Activated naive CD4-positive, alpha-beta T cell treated with anti-CD3 and anti-CD28 coated beads, Interleukin-2, amount 50 U/mL, for 24 hours (primary cell): ENCODE measurements around the gene RASSF5.

ENCODE experiments used
- H3K27ac Mint-ChIP-seq: one replicate; pipeline ENCODE4 v1.8.0; 2021; ENCODE audit warnings: mild to moderate bottlenecking, mixed read lengths
- H3K27me3 Mint-ChIP-seq: one replicate; pipeline ENCODE4 v1.8.0; 2021; ENCODE audit warnings: mixed read lengths
- H3K36me3 Mint-ChIP-seq: one replicate; pipeline ENCODE4 v1.8.0; 2021; ENCODE audit warnings: mixed read lengths
- H3K4me1 Mint-ChIP-seq: one replicate; pipeline ENCODE4 v1.8.0; 2021; ENCODE audit warnings: mixed read lengths
- H3K4me3 Mint-ChIP-seq: one replicate; pipeline ENCODE4 v1.8.0; 2021; ENCODE audit warnings: mild to moderate bottlenecking, mixed read lengths
- H3K9me3 Mint-ChIP-seq: one replicate; pipeline ENCODE4 v1.8.0; 2021; ENCODE audit warnings: mixed read lengths

Gene RASSF5

GRCh38 chr1:206513312-206514111 is 6.2 kb downstream of the RASSF5 start:
- H3K27me3 Mint-ChIP-seq: peaks cover 5% of the 10 kb centered on the region
- no peaks in the 10 kb centered on the region for H3K36me3 Mint-ChIP-seq
- H3K4me3 Mint-ChIP-seq: no peak overlapping the region
- peaks cover 7% of the 10 kb centered on the region for H3K4me1 Mint-ChIP-seq
- H3K9me3 Mint-ChIP-seq: no peaks in the 10 kb centered on the region
- H3K27ac Mint-ChIP-seq: no peak overlapping the region

- H3K9me3 Mint-ChIP-seq: no peaks in the 10 kb centered on the region
- no peak overlapping the region for H3K4me3 Mint-ChIP-seq
- no peaks in the 10 kb centered on the region for H3K4me1 Mint-ChIP-seq
- no peaks in the 10 kb centered on the region for H3K27me3 Mint-ChIP-seq
- no peaks in the 10 kb centered on the region for H3K36me3 Mint-ChIP-seq
- H3K27ac Mint-ChIP-seq: no peak overlapping the region
These were observed 7.6 kb downstream of the RASSF5 start for GRCh38 chr1:206514813-206515387.

GRCh38 chr1:206516728-206516990 is 9.3 kb downstream of the RASSF5 start:
- no peaks in the 10 kb centered on the region for H3K27me3 Mint-ChIP-seq
- H3K27ac Mint-ChIP-seq: no peak overlapping the region
- no peaks in the 10 kb centered on the region for H3K36me3 Mint-ChIP-seq
- H3K4me3 Mint-ChIP-seq: no peak overlapping the region
- H3K4me1 Mint-ChIP-seq: no peaks in the 10 kb centered on the region
- no peaks in the 10 kb centered on the region for H3K9me3 Mint-ChIP-seq

- no peak overlapping the region for H3K27ac Mint-ChIP-seq
- no peaks in the 10 kb centered on the region for H3K36me3 Mint-ChIP-seq
- no peaks in the 10 kb centered on the region for H3K9me3 Mint-ChIP-seq
- H3K27me3 Mint-ChIP-seq: no peaks in the 10 kb centered on the region
- no peaks in the 10 kb centered on the region for H3K4me1 Mint-ChIP-seq
- H3K4me3 Mint-ChIP-seq: no peak overlapping the region
These were observed 10.5 kb downstream of the RASSF5 start for GRCh38 chr1:206517784-206518183.

GRCh38 chr1:206518206-206518605 is 10.9 kb downstream of the RASSF5 start:
- no peaks in the 10 kb centered on the region for H3K27me3 Mint-ChIP-seq
- no peaks in the 10 kb centered on the region for H3K4me1 Mint-ChIP-seq
- no peak overlapping the region for H3K4me3 Mint-ChIP-seq
- H3K9me3 Mint-ChIP-seq: no peaks in the 10 kb centered on the region
- H3K27ac Mint-ChIP-seq: no peak overlapping the region
- no peaks in the 10 kb centered on the region for H3K36me3 Mint-ChIP-seq

- H3K4me1 Mint-ChIP-seq: no peaks in the 10 kb centered on the region
- no peak overlapping the region for H3K27ac Mint-ChIP-seq
- no peaks in the 10 kb centered on the region for H3K27me3 Mint-ChIP-seq
- H3K9me3 Mint-ChIP-seq: no peaks in the 10 kb centered on the region
- no peak overlapping the region for H3K4me3 Mint-ChIP-seq
- H3K36me3 Mint-ChIP-seq: no peaks in the 10 kb centered on the region
These were observed 11.4 kb downstream of the RASSF5 start for GRCh38 chr1:206518743-206519142.

- Mint-ChIP-seq H3K9me3 (no peaks in the 10 kb centered on the region), H3K4me1 (no peaks in the 10 kb centered on the region), H3K4me3 (no peak overlapping the region), H3K27me3 (no peaks in the 10 kb centered on the region), H3K27ac (no peak overlapping the region), H3K36me3 (no peaks in the 10 kb centered on the region)
These were observed 13.8 kb downstream of the RASSF5 start for GRCh38 chr1:206521127-206521526.

GRCh38 chr1:206521694-206522402 is 14.5 kb downstream of the RASSF5 start:
- Mint-ChIP-seq H3K27ac (no peak overlapping the region), H3K4me3 (no peak overlapping the region), H3K4me1 (no peaks in the 10 kb centered on the region), H3K27me3 (no peaks in the 10 kb centered on the region), H3K9me3 (no peaks in the 10 kb centered on the region), H3K36me3 (no peaks in the 10 kb centered on the region)

GRCh38 chr1:206524739-206525364 is 17.5 kb downstream of the RASSF5 start:
- no peaks in the 10 kb centered on the region for H3K4me1 Mint-ChIP-seq
- no peaks in the 10 kb centered on the region for H3K36me3 Mint-ChIP-seq
- H3K27me3 Mint-ChIP-seq: no peaks in the 10 kb centered on the region
- H3K4me3 Mint-ChIP-seq: no peak overlapping the region
- no peaks in the 10 kb centered on the region for H3K9me3 Mint-ChIP-seq
- H3K27ac Mint-ChIP-seq: no peak overlapping the region

GRCh38 chr1:206526064-206526911 is 19.0 kb downstream of the RASSF5 start:
- H3K27ac Mint-ChIP-seq: peak overlapping the region; percentile 8
- H3K36me3 Mint-ChIP-seq: no peaks in the 10 kb centered on the region
- H3K4me1 Mint-ChIP-seq: no peaks in the 10 kb centered on the region
- no peak overlapping the region for H3K4me3 Mint-ChIP-seq
- no peaks in the 10 kb centered on the region for H3K9me3 Mint-ChIP-seq
- H3K27me3 Mint-ChIP-seq: no peaks in the 10 kb centered on the region

- Mint-ChIP-seq H3K9me3 (no peaks in the 10 kb centered on the region), H3K27me3 (no peaks in the 10 kb centered on the region), H3K27ac (no peak overlapping the region), H3K4me1 (no peaks in the 10 kb centered on the region), H3K4me3 (no peak overlapping the region), H3K36me3 (no peaks in the 10 kb centered on the region)
These were observed 22.1 kb downstream of the RASSF5 start for GRCh38 chr1:206529425-206529824.

- no peaks in the 10 kb centered on the region for H3K36me3 Mint-ChIP-seq
- H3K9me3 Mint-ChIP-seq: no peaks in the 10 kb centered on the region
- H3K27me3 Mint-ChIP-seq: no peaks in the 10 kb centered on the region
- H3K27ac Mint-ChIP-seq: no peak overlapping the region
- no peak overlapping the region for H3K4me3 Mint-ChIP-seq
- H3K4me1 Mint-ChIP-seq: no peaks in the 10 kb centered on the region
These were observed 25.0 kb downstream of the RASSF5 start for GRCh38 chr1:206532368-206532767.

- Mint-ChIP-seq H3K27ac (no peak overlapping the region), H3K9me3 (no peaks in the 10 kb centered on the region), H3K4me3 (no peak overlapping the region), H3K36me3 (no peaks in the 10 kb centered on the region), H3K4me1 (no peaks in the 10 kb centered on the region), H3K27me3 (no peaks in the 10 kb centered on the region)
These were observed 27.2 kb downstream of the RASSF5 start for GRCh38 chr1:206534552-206534951.

- Mint-ChIP-seq H3K4me3 (no peak overlapping the region), H3K9me3 (no peaks in the 10 kb centered on the region), H3K4me1 (no peaks in the 10 kb centered on the region), H3K27ac (no peak overlapping the region), H3K27me3 (no peaks in the 10 kb centered on the region), H3K36me3 (no peaks in the 10 kb centered on the region)
These were observed 28.5 kb downstream of the RASSF5 start for GRCh38 chr1:206535853-206536188.

- no peak overlapping the region for H3K4me3 Mint-ChIP-seq
- H3K4me1 Mint-ChIP-seq: no peaks in the 10 kb centered on the region
- H3K27ac Mint-ChIP-seq: no peak overlapping the region
- no peaks in the 10 kb centered on the region for H3K9me3 Mint-ChIP-seq
- H3K27me3 Mint-ChIP-seq: no peaks in the 10 kb centered on the region
- H3K36me3 Mint-ChIP-seq: no peaks in the 10 kb centered on the region
These were observed 29.8 kb downstream of the RASSF5 start for GRCh38 chr1:206537141-206537540.
